DLD1 (cell line): ENCODE measurements around the gene BIN2.
"Not testable (repeated sequence)": the region's sequence is repeated elsewhere in the genome, so short reads cannot be mapped to it uniquely, and the experiment has no call there.

Experiments
- in situ Hi-C: cut with HindIII; loops from 2 replicates; pipeline ENCODE4 v1.10.0; 2017; ENCODE audit warnings: low sequenced_read_pairs

Gene BIN2

GRCh38 chr12:51318057-51318806 is 5.7 kb downstream of the BIN2 start:
- in situ Hi-C loops, result not testable (repeated sequence)

- in situ Hi-C loops, result no loop called here
Measured at GRCh38 chr12:51311389-51311788, 12.6 kb downstream of the BIN2 start.

GRCh38 chr12:51307655-51308593 is 16.1 kb downstream of the BIN2 start:
- in situ Hi-C loops, result no loop called here

GRCh38 chr12:51306507-51306906 is 17.5 kb downstream of the BIN2 start:
- in situ Hi-C loops, result no loop called here

- in situ Hi-C loops, result not testable (repeated sequence)
Measured at GRCh38 chr12:51300768-51301167, 23.2 kb downstream of the BIN2 start.

GRCh38 chr12:51295651-51296050 is 28.3 kb downstream of the BIN2 start:
- in situ Hi-C loops, result no loop called here

- in situ Hi-C loops, result not testable (repeated sequence)
Measured at GRCh38 chr12:51294097-51294496, 29.9 kb downstream of the BIN2 start.

- in situ Hi-C loops, result no loop called here
Measured at GRCh38 chr12:51293696-51294095, 30.3 kb downstream of the BIN2 start.

- in situ Hi-C loops, result not testable (repeated sequence)
Measured at GRCh38 chr12:51291603-51292513, 32.1 kb downstream of the BIN2 start.

GRCh38 chr12:51285843-51286242 is 38.1 kb downstream of the BIN2 start:
- in situ Hi-C loops, result no loop called here

- in situ Hi-C loops, result no loop called here
Measured at GRCh38 chr12:51281202-51281924, 42.6 kb downstream of the BIN2 start.

GRCh38 chr12:51275088-51275487 is 48.9 kb downstream of the BIN2 start:
- in situ Hi-C loops, result no loop called here

GRCh38 chr12:51272810-51273209 is 51.2 kb downstream of the BIN2 start:
- in situ Hi-C loops, result not testable (repeated sequence)

GRCh38 chr12:51270951-51271518 is 52.9 kb downstream of the BIN2 start:
- in situ Hi-C loops, result no loop called here

GRCh38 chr12:51270067-51270950 is 53.7 kb downstream of the BIN2 start, which contains the start of gene SMAGP:
Gene SMAGP (minus strand): TSS chr12:51270415. CDS start chr12:51269278, 1,137 bp downstream.
- in situ Hi-C loops, result no loop called here

GRCh38 chr12:51269174-51270066 is 54.6 kb downstream of the BIN2 start:
- in situ Hi-C loops, result no loop called here

GRCh38 chr12:51265024-51265423 is 59.0 kb downstream of the BIN2 start:
- in situ Hi-C loops, result no loop called here

- in situ Hi-C loops, result no loop called here
Measured at GRCh38 chr12:51264297-51264696, 59.7 kb downstream of the BIN2 start.
